A549 (cell line): ENCODE data around the gene MAML2. TPM values are rescaled to one million over a fixed set of nuclear protein-coding genes. Genes with fewer than 3 reads are reported as not detected.

Source experiments
- ATAC-seq, 2 experiments: fragments of 200-7000 bp in 1 of 2; fragments of >200 bp in 1 of 2; cut with Nextera tagmentation in 1 of 2; cut with Tn5 transposase in 1 of 2; 3 replicates each; pipeline versions ENCODE4 v1.8.0 to v1.9.1; 2018 to 2020; ENCODE audit warnings: mild to moderate bottlenecking in 1 of 2, moderate library complexity in 1 of 2
- CTCF ChIA-PET: fragments of 300-600 bp; sonication (Branson Sonifier 250); formaldehyde crosslinking; extraction: SDS; loops from one replicate; lab custom pipeline; 2021; ENCODE audit warnings: antibody characterized with exemption, inconsistent platforms; lab: Yijun Ruan, JAX
- POLR2A ChIA-PET: fragments of 350-600 bp; formaldehyde crosslinking; extraction: SDS; loops from one replicate; lab custom pipeline; 2021; ENCODE audit warnings: antibody characterized with exemption, inconsistent platforms; lab: Yijun Ruan, JAX
- DNase-seq, 2 experiments: peaks; one replicate each; pipeline versions ENCODE4 v3.0.0 to v3.0.0-alpha.2; 2011 to 2016; ENCODE audit warnings: low read depth in 1 of 2, low spot score in 1 of 2
- FAIRE-seq: peaks from 2 replicates; lab custom pipeline; 2011; peaks lifted over from hg19 to GRCh38; lab: Jason Lieb, UNC
- H3K27ac ChIP-seq, 2 experiments: fragments of >200 bp; sonication (Bioruptor Twin); formaldehyde crosslinking; 3 replicates each; pipeline ENCODE4 v1.5.1; 2016 to 2017
- H3K4me1 ChIP-seq: fragments of >200 bp; sonication (Bioruptor Twin); formaldehyde crosslinking; 3 replicates; pipeline ENCODE4 v1.6.1; 2016
- H3K4me2 ChIP-seq: fragments of >200 bp; sonication (Bioruptor Twin); formaldehyde crosslinking; 3 replicates; pipeline ENCODE4 v1.6.1; 2016
- H3K4me3 ChIP-seq: fragments of >200 bp; sonication (Bioruptor Twin); formaldehyde crosslinking; 3 replicates; pipeline ENCODE4 v1.5.1; 2016
- H3K9me3 ChIP-seq: fragments of >200 bp; sonication (Bioruptor Twin); formaldehyde crosslinking; 3 replicates; pipeline ENCODE4 v1.6.1; 2016
- CHD2 ChIP-seq: fragments of 150-350 bp; IDR thresholded peaks from 2 replicates; pipeline ENCODE4 v1.6.1; 2014; ENCODE audit warnings: low read length; ENCODE audit not compliant: partially characterized antibody
- CTCF ChIP-seq: fragments of >200 bp; sonication (Bioruptor Twin); formaldehyde crosslinking; IDR thresholded peaks from 3 replicates; pipeline ENCODE4 v1.5.1; 2016
- E2F6 ChIP-seq: IDR thresholded peaks from 2 replicates; pipeline ENCODE4 v1.6.1; 2012; ENCODE audit warnings: low read depth, borderline replicate concordance
- ELK1 ChIP-seq: fragments of 150-350 bp; IDR thresholded peaks from 2 replicates; pipeline ENCODE4 v1.6.1; 2014; ENCODE audit warnings: low read depth, mild to moderate bottlenecking, low read length
- EP300 ChIP-seq, 2 experiments: fragments of >200 bp; sonication (Bioruptor Twin); formaldehyde crosslinking; IDR thresholded peaks; 2 replicates in 1 of 2; 3 replicates in 1 of 2; pipeline ENCODE4 v1.6.1; 2016 to 2017
- FOSL2 ChIP-seq, 2 experiments: fragments of 450-650 bp in 1 of 2; fragments of >200 bp in 1 of 2; sonication (Bioruptor Twin) in 1 of 2; formaldehyde crosslinking; IDR thresholded peaks; 2 replicates each; pipeline versions ENCODE4 v1.5.0 to v1.6.1; 2016 to 2020; ENCODE audit warnings: mild to moderate bottlenecking in 1 of 2, moderate library complexity in 1 of 2
- GATA3 ChIP-seq: IDR thresholded peaks from 2 replicates; pipeline ENCODE4 v1.6.1; 2012; ENCODE audit warnings: borderline replicate concordance
- JUN ChIP-seq, 2 experiments: fragments of >200 bp; sonication (Bioruptor Twin); formaldehyde crosslinking; IDR thresholded peaks; 2 replicates in 1 of 2; 3 replicates in 1 of 2; pipeline ENCODE4 v1.6.1; 2016 to 2017
- JUNB ChIP-seq: fragments of >200 bp; sonication (Bioruptor Twin); formaldehyde crosslinking; IDR thresholded peaks from 2 replicates; pipeline ENCODE4 v1.6.1; 2016
- KDM1A ChIP-seq: fragments of 200-600 bp; sonication (generic); IDR thresholded peaks from 2 replicates; pipeline ENCODE4 v1.6.1; 2016; ENCODE audit warnings: low read depth, mild to moderate bottlenecking
- NPAS2 ChIP-seq: fragments of 250-450 bp; sonication (Bioruptor Pico); IDR thresholded peaks from 2 replicates; pipeline ENCODE4 v1.8.0; 2022; ENCODE audit warnings: mild to moderate bottlenecking, moderate library complexity, borderline replicate concordance
- POLR2AphosphoS2 ChIP-seq: conservative IDR thresholded peaks from 2 replicates; pipeline ENCODE4 v1.6.1; 2012; ENCODE audit warnings: low read length, improper control_type of control experiment, inconsistent platforms
- RAD21 ChIP-seq, 2 experiments: fragments of >200 bp in 1 of 2; sonication (Bioruptor Twin) in 1 of 2; formaldehyde crosslinking in 1 of 2; IDR thresholded peaks in 1 of 2; conservative IDR thresholded peaks in 1 of 2; 2 replicates in 1 of 2; 3 replicates in 1 of 2; pipeline ENCODE4 v1.6.1; 2012 to 2018; ENCODE audit warnings: inconsistent platforms in 1 of 2
- RCOR1 ChIP-seq: fragments of 150-350 bp; IDR thresholded peaks from 2 replicates; pipeline ENCODE4 v1.6.1; 2014; ENCODE audit warnings: antibody characterized with exemption, low read length, low read depth
- RFX5 ChIP-seq: fragments of 450-650 bp; IDR thresholded peaks from 2 replicates; pipeline ENCODE4 v1.7.1; 2014; ENCODE audit warnings: antibody characterized with exemption, mild to moderate bottlenecking, moderate library complexity
- SMC3 ChIP-seq: fragments of >200 bp; sonication (Bioruptor Twin); formaldehyde crosslinking; IDR thresholded peaks from 3 replicates; pipeline ENCODE4 v1.6.1; 2018; ENCODE audit warnings: inconsistent platforms
- TFCP2L1 ChIP-seq: fragments of 250-450 bp; sonication (Bioruptor Pico); IDR thresholded peaks from 2 replicates; pipeline ENCODE4 v1.5.0; 2021; ENCODE audit warnings: mild to moderate bottlenecking
- USF2 ChIP-seq: fragments of 450-650 bp; IDR thresholded peaks from 2 replicates; pipeline ENCODE4 v1.6.1; 2014; ENCODE audit warnings: antibody characterized with exemption
- ZC3H11A ChIP-seq: fragments of 450-650 bp; IDR thresholded peaks from 2 replicates; pipeline ENCODE4 v1.6.1; 2014; ENCODE audit warnings: antibody characterized with exemption, mild to moderate bottlenecking
- ZFP36 ChIP-seq: fragments of 450-650 bp; IDR thresholded peaks from 2 replicates; pipeline ENCODE4 v1.6.1; 2014; ENCODE audit warnings: borderline replicate concordance; ENCODE audit not compliant: partially characterized antibody
- ZNF302 ChIP-seq: fragments of 250-450 bp; sonication (Bioruptor Pico); IDR thresholded peaks from 2 replicates; pipeline ENCODE4 v1.9.0; 2021; ENCODE audit warnings: inconsistent platforms, mild to moderate bottlenecking, moderate library complexity
- WGBS: methylation state at CpG from one replicate; pipeline ENCODE4 v1.1.6; 2017; ENCODE audit errors: missing lambda C conversion rate; 5-methylcytosine and 5-hydroxymethylcytosine counted together
- polyA plus RNA-seq, 4 experiments: library from polyadenylated mRNA; depleted of rRNA in 3 of 4; stranded (reverse); fragments of >200 nt; fragmentation: RNase III in 1 of 4; extraction: RNeasy Plus Mini Kit Qiagen cat#74134 plus additional on column Dnase treatment in 1 of 4; gene quantifications; 2 replicates in 3 of 4; 3 replicates in 1 of 4; pipeline ENCODE4 v1.2.3, GENCODE V29; 2011 to 2017
- TF ChIP-seq, protein P1 (sequence below): fragments of 250-450 bp; sonication (Bioruptor Pico); IDR thresholded peaks from 2 replicates; pipeline ENCODE4 v1.5.0; 2020; ENCODE audit warnings: low read depth, mild to moderate bottlenecking, moderate library complexity

The MAML2 gene
- polyA plus RNA-seq, 2 of the 4 experiments (the other 2 are of a cell fraction) = 1.5 to 2.5 TPM

DNA sequence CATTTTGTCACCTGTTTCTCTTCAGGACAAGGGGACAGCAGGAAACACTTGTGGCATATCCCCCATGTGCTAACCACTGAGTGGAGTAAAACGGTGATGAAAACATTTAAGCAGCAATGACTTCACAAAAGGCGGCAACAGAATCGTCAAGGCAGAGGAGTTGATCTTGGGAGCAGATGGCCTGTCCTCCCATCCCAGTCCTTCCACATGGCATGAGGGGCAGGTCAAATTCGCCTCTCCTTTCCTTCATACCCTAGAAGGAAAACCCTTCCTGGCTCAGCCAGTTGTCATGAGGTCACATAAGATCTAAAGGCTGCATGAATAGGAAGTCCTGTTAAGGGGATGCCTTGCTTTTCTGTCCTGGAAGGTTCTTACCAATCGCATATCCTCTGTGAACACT lies 169.1 kb downstream of the MAML2 start:
- no peak for ATAC-seq
- 91% methylated on average over 5 of the region's 5 CpGs for WGBS
- no peaks in the 10 kb centered on the region for H3K9me3 ChIP-seq
- no peak overlapping the region for H3K4me2 ChIP-seq
- TF ChIP-seq CHD2 = no peak
- TF ChIP-seq RAD21 (conservative IDR thresholded peaks at IDR 0.05 in 1 of 2, IDR thresholded peaks at IDR 0.05 in 1 of 2) = no peak
- TF ChIP-seq SMC3 = no peak
- no peak for TF ChIP-seq ELK1
- TF ChIP-seq, all 56 proteins: peak for 0
- DNase-seq (no peak), FAIRE-seq (no peak)
- H3K4me1 ChIP-seq = peaks cover 6% of the 10 kb centered on the region
- CTCF ChIA-PET = interaction anchor here (1.6 kb wide), 1 partner anchor 9 kb away, joined by 3 read pairs; no protein-coding TSS in a partner anchor
- POLR2A ChIA-PET = no interaction called here
- no peak overlapping the region for H3K27ac ChIP-seq
- no peak overlapping the region for H3K4me3 ChIP-seq

GRCh38 chr11:96173422-96173821 lies 169.6 kb downstream of the MAML2 start:
- TF ChIP-seq SMC3 = no peak
- TF ChIP-seq RCOR1 = no peak
- TF ChIP-seq, protein P1, sequence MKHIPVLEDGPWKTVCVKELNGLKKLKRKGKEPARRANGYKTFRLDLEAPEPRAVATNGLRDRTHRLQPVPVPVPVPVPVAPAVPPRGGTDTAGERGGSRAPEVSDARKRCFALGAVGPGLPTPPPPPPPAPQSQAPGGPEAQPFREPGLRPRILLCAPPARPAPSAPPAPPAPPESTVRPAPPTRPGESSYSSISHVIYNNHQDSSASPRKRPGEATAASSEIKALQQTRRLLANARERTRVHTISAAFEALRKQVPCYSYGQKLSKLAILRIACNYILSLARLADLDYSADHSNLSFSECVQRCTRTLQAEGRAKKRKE = no peak
- no peak for TF ChIP-seq FOSL2 (IDR thresholded peaks at IDR 0.05)
- no peak for TF ChIP-seq FOSL2 (CRISPR knock-in tag; IDR thresholded peaks at IDR 0.05)
- TF ChIP-seq POLR2AphosphoS2 = no peak
- no peak for TF ChIP-seq NPAS2 (CRISPR knock-in tag)
- TF ChIP-seq GATA3 = no peak
- no peak for TF ChIP-seq ZC3H11A
- no peak for TF ChIP-seq JUN (IDR thresholded peaks at IDR 0.05)
- peaks cover 11% of the 10 kb centered on the region for H3K4me1 ChIP-seq
- H3K27ac ChIP-seq = no peak overlapping the region
- H3K4me3 ChIP-seq = no peak overlapping the region
- no peaks in the 10 kb centered on the region for H3K9me3 ChIP-seq
- FAIRE-seq = no peak
- H3K4me2 ChIP-seq = no peak overlapping the region
- POLR2A ChIA-PET = no interaction called here
- CTCF ChIA-PET = interaction anchor here (1.6 kb wide), 1 partner anchor 10 kb away, joined by 3 read pairs; no protein-coding TSS in a partner anchor
- WGBS = 87% methylated on average over 7 of the region's 7 CpGs
- no peak for DNase-seq
- ATAC-seq = no peak

- H3K4me3 ChIP-seq = no peak overlapping the region
- H3K4me2 ChIP-seq = no peak overlapping the region
- no peak overlapping the region for H3K27ac ChIP-seq
- no peak for DNase-seq
- H3K4me1 ChIP-seq = peaks cover 18% of the 10 kb centered on the region
- TF ChIP-seq GATA3 (no peak), KDM1A (no peak), POLR2AphosphoS2 (no peak), JUNB (no peak), CTCF (no peak)
- TF ChIP-seq, all 56 proteins: peak for 0
- no peaks in the 10 kb centered on the region for H3K9me3 ChIP-seq
- 100% methylated on average over 1 of the region's 1 CpG for WGBS
- CTCF ChIA-PET = interaction anchor here (1.6 kb wide), 1 partner anchor 11 kb away, joined by 3 read pairs; no protein-coding TSS in a partner anchor
- FAIRE-seq (no peak), ATAC-seq (no peak)
- POLR2A ChIA-PET = no interaction called here
These were observed 170.4 kb downstream of the MAML2 start for GRCh38 chr11:96172604-96173003.

GRCh38 chr11:96169250-96169649 lies 173.7 kb downstream of the MAML2 start:
- 80% methylated on average over 3 of the region's 3 CpGs for WGBS
- ChIA-PET POLR2A (interaction anchor here (1.3 kb wide), 1 partner anchor 174 kb away, joined by 3 read pairs; the partner anchor contains the start of gene MAML2), CTCF (interaction anchor here (1.5 kb wide), 1 partner anchor 15 kb away, joined by 3 read pairs; no protein-coding TSS in a partner anchor)
- DNase-seq (no peak), FAIRE-seq (no peak), ATAC-seq (peak; percentile 34 to 40; a peak in 4 of 6 replicates)
- Histone ChIP-seq H3K4me2 (peak overlapping the region; percentile 55), H3K4me3 (no peak overlapping the region), H3K9me3 (no peaks in the 10 kb centered on the region), H3K27ac (peak overlapping the region; percentile 67 to 81), H3K4me1 (peaks cover 25% of the 10 kb centered on the region)
- TF ChIP-seq TFCP2L1 (CRISPR knock-in tag) (no peak), CTCF (no peak), RAD21 (conservative IDR thresholded peaks at IDR 0.05 in 1 of 2, IDR thresholded peaks at IDR 0.05 in 1 of 2) (no peak), JUN (IDR thresholded peaks at IDR 0.05) (no peak), RFX5 (no peak), EP300 (IDR thresholded peaks at IDR 0.05) (no peak), E2F6 (no peak), USF2 (no peak), ZNF302 (CRISPR knock-in tag) (no peak), ZFP36 (no peak)
